ENCODE data around the gene CORIN. TPM values are rescaled to one million over a fixed set of nuclear protein-coding genes. Genes with fewer than 3 reads are reported as not detected.
"Not testable (repeated sequence)": the region's sequence is repeated elsewhere in the genome, so short reads cannot be mapped to it uniquely, and the experiment has no call there.

The CORIN gene
- total RNA-seq, 4 donors from 2014 or later = 0.11 to 0.96 (median 0.21) TPM

DNA sequence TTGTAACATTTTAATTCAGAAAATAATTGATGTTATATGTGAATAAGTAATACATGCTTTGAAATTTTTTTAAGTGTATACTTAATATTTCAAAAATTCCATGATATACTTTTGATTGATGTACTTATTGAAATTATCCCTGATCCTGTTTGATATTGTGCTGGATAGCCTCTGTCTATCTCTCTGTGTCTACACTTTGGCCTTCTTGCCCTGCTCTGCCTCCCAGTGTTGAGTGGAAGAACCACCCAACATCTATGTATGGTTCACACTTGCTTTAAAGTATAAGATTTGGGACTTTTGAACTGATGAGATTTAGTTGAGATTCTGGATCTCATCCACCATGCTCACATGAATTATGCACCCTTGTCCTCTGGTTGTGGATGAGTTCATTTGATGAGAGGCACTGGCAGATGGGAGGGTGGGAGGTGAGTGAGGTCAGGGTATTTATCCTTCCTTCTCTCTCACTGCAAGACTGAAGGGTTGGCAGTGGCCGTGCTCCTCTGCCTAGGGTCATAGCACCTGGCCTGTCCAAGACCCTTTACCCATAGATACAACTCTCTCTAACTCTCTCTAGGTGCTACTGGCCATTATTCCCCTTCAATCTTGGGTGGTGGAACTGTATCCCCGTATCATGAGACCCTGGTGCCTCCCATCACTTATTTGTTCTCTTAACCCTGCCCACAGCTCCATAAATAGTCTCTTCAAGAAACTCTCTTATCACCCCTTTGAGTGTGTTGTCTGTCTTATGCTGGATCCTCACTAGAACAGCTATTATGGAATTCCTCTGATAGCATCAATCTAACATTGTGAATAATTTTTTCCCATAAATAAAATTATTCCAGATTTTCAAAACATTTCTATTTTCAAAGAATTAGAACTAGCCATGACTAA is 75.2 kb downstream of the CORIN start:
- TF ChIP-seq, protein P1, sequence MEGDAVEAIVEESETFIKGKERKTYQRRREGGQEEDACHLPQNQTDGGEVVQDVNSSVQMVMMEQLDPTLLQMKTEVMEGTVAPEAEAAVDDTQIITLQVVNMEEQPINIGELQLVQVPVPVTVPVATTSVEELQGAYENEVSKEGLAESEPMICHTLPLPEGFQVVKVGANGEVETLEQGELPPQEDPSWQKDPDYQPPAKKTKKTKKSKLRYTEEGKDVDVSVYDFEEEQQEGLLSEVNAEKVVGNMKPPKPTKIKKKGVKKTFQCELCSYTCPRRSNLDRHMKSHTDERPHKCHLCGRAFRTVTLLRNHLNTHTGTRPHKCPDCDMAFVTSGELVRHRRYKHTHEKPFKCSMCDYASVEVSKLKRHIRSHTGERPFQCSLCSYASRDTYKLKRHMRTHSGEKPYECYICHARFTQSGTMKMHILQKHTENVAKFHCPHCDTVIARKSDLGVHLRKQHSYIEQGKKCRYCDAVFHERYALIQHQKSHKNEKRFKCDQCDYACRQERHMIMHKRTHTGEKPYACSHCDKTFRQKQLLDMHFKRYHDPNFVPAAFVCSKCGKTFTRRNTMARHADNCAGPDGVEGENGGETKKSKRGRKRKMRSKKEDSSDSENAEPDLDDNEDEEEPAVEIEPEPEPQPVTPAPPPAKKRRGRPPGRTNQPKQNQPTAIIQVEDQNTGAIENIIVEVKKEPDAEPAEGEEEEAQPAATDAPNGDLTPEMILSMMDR (IDR thresholded peaks at IDR 0.05) = no peak
- TF ChIP-seq POLR2A (IDR thresholded peaks at IDR 0.05) = no peak
- H3K4me1 ChIP-seq = no peaks in the 10 kb centered on the region
- intact Hi-C loops (cut with DNase I) = no loop called here
- H3K27me3 ChIP-seq = no peaks in the 10 kb centered on the region
- no peaks in the 10 kb centered on the region for H3K36me3 ChIP-seq
- no peak overlapping the region for H3K27ac ChIP-seq
- 68 to 78% methylated on average over 2 of the region's 2 CpGs for WGBS, 2 donors
- H3K9me3 ChIP-seq = no peaks in the 10 kb centered on the region
- no peak for DNase-seq
- no peak overlapping the region for H3K4me3 ChIP-seq (replicated peaks in 1 of 3)

DNA sequence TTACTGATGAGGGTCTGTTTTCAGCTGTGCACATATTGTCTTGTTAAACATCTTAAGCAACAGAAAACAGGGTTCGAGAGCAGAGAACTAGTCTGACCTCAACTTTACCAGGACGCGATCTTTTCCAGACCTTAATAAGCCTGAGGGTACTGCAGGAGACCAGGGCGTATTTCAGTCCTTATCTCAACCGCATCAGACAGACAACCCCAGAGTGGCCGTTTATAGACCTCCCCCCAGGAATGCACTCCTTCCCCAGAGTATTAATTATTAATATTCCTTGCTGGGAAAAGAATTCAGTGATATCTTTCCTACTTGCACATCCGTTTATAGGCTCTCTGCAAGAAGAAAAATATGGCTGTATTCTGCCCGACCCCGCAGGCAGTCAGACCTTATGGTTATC is 84.6 kb downstream of the CORIN start:
- H3K27me3 ChIP-seq; H3K36me3 ChIP-seq; H3K4me1 ChIP-seq; DNase-seq; intact Hi-C loops (cut with DNase I); H3K9me3 ChIP-seq; H3K27ac ChIP-seq; H3K4me3 ChIP-seq (replicated peaks in 1 of 3): not testable (repeated sequence)
- 92 to 93% methylated on average over 9 of the region's 9 CpGs for WGBS, 2 donors

DNA sequence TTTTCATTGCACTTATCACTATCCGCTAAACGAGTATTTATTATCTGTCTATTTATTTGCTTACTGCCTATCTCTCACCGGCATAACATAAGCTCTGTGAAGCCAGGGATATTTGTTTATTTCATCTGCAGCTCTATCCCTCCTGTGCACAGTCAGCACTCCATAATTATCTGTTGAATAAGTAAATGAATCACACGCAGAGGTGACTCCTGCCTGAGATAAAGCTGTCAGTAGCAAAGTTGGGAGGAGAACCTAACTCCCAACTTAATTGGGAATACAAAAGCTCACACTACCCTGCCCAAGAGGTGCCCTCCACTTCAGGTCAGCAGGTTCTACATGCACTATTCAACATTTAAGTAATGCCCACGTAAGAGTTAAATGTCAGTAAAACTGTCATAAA is 85.7 kb downstream of the CORIN start:
- Histone ChIP-seq H3K36me3 (no peaks in the 10 kb centered on the region), H3K4me1 (no peaks in the 10 kb centered on the region), H3K27ac (no peak overlapping the region), H3K27me3 (no peaks in the 10 kb centered on the region), H3K4me3 (replicated peaks in 1 of 3) (no peak overlapping the region), H3K9me3 (no peaks in the 10 kb centered on the region)
- TF ChIP-seq POLR2A (IDR thresholded peaks at IDR 0.05) = no peak
- TF ChIP-seq, protein P1 (IDR thresholded peaks at IDR 0.05) = no peak
- intact Hi-C loops (cut with DNase I) = no loop called here
- 68 to 70% methylated on average over 5 of the region's 5 CpGs for WGBS, 2 donors
- DNase-seq = no peak

DNA sequence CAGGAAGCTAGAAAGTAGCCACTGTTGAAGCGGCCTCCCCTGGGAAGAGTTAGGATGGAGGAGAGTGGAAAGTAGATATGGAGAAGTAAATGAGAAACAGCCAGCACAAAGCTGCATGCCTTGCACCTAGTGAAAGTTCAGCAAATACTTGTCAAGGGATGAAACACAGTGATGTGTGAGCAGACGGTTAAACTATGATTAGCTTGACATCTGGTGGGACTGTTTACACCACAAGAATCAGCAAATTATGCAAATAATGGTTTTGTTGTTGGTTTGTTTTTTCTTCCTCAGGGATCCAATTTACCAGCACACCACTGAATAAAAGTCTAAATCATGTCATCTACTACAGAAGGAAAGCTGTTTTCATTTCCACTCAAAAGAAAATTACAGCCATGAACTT is 87.1 kb downstream of the CORIN start:
- intact Hi-C loops (cut with DNase I) = no loop called here
- H3K27me3 ChIP-seq = no peaks in the 10 kb centered on the region

DNA sequence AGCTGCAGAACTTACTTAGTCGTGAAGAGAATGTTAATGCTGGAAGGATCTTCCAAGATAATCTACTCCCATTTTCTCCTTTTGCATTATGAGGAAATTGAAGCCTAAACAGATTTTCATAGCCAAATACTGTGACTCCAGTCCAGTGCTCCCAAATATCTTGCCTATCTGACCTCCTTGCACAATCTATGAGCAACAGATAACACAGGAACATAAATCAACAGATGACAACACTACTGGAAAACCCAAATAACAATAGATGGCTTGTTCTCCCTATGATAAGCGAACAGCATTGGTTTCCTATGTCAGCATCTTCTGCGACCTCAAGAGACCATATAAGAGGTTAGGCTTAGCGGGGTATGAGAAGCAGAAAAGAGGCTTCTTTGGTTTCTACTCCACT is 88.0 kb downstream of the CORIN start:
- TF ChIP-seq, protein P1 (IDR thresholded peaks at IDR 0.05) = no peak
- TF ChIP-seq POLR2A (IDR thresholded peaks at IDR 0.05) = no peak
- H3K9me3 ChIP-seq = no peaks in the 10 kb centered on the region
- 84 to 90% methylated on average over 4 of the region's 4 CpGs for WGBS, 2 donors
- no peaks in the 10 kb centered on the region for H3K27me3 ChIP-seq
- no peak for DNase-seq
- H3K4me1 ChIP-seq = no peaks in the 10 kb centered on the region
- H3K4me3 ChIP-seq (replicated peaks in 1 of 3) = no peak overlapping the region
- no peaks in the 10 kb centered on the region for H3K36me3 ChIP-seq
- intact Hi-C loops (cut with DNase I) = no loop called here
- no peak overlapping the region for H3K27ac ChIP-seq

More for the DNA sequence above, 87.1 kb downstream of the CORIN start:
- no peak for TF ChIP-seq POLR2A (IDR thresholded peaks at IDR 0.05)
- TF ChIP-seq, protein P1 (IDR thresholded peaks at IDR 0.05) = no peak
- no peak overlapping the region for H3K4me3 ChIP-seq (replicated peaks in 1 of 3)
- no peaks in the 10 kb centered on the region for H3K36me3 ChIP-seq
- no peaks in the 10 kb centered on the region for H3K4me1 ChIP-seq
- no peaks in the 10 kb centered on the region for H3K9me3 ChIP-seq
- WGBS, 2 donors = 90% methylated on average over 2 of the region's 2 CpGs
- DNase-seq = no peak
- no peak overlapping the region for H3K27ac ChIP-seq
